CD4-positive, alpha-beta T cell treated with Interleukin-6 at 100 ng/mL for 8 hours (primary cell): ENCODE data around the gene ZMYND15.

Experiments used
- DNase-seq: peaks from one replicate; pipeline ENCODE4 v3.0.0-alpha.2; 2020; ENCODE audit warnings: mixed read lengths, low spot score

ZMYND15 gene

GRCh38 chr17:4742629-4743028 is 3.0 kb downstream of the ZMYND15 start:
- DNase-seq: no peak

GRCh38 chr17:4743216-4743615 is 3.6 kb downstream of the ZMYND15 start:
- DNase-seq: no peak

GRCh38 chr17:4743898-4744297 is 4.3 kb downstream of the ZMYND15 start:
- no peak for DNase-seq

- no peak for DNase-seq
Measured at GRCh38 chr17:4744999-4745969, 5.7 kb downstream of the ZMYND15 start.

GRCh38 chr17:4747847-4748246 is 8.2 kb downstream of the ZMYND15 start:
- DNase-seq: peak; percentile 51

- DNase-seq: no peak
Measured at GRCh38 chr17:4748686-4749085, 9.1 kb downstream of the ZMYND15 start.

GRCh38 chr17:4750606-4751005 is 11.0 kb downstream of the ZMYND15 start:
- DNase-seq: no peak

GRCh38 chr17:4751932-4752331 is 12.3 kb downstream of the ZMYND15 start:
- DNase-seq: no peak

- DNase-seq: no peak
Measured at GRCh38 chr17:4753392-4753791, 13.8 kb downstream of the ZMYND15 start.

- no peak for DNase-seq
Measured at GRCh38 chr17:4759776-4760236, 20.2 kb downstream of the ZMYND15 start.

- no peak for DNase-seq
Measured at GRCh38 chr17:4764595-4764994, 25.0 kb downstream of the ZMYND15 start.

GRCh38 chr17:4766201-4766600 is 26.6 kb downstream of the ZMYND15 start:
- DNase-seq: no peak

GRCh38 chr17:4766723-4767122 is 27.1 kb downstream of the ZMYND15 start:
- no peak for DNase-seq

GRCh38 chr17:4768298-4768697 is 28.7 kb downstream of the ZMYND15 start:
- DNase-seq: no peak

GRCh38 chr17:4769628-4770027 is 30.0 kb downstream of the ZMYND15 start:
- no peak for DNase-seq

GRCh38 chr17:4771519-4772234 is 32.0 kb downstream of the ZMYND15 start, which contains the start of gene TM4SF5:
TM4SF5 (plus strand) TSS chr17:4771886; CDS start chr17:4771923, 37 bp downstream.
- DNase-seq: no peak

GRCh38 chr17:4772235-4772613 is 32.6 kb downstream of the ZMYND15 start:
- DNase-seq: no peak

- DNase-seq: no peak
Measured at GRCh38 chr17:4777969-4778760, 38.5 kb downstream of the ZMYND15 start.

- DNase-seq: no peak
Measured at GRCh38 chr17:4780325-4780955, 40.8 kb downstream of the ZMYND15 start.

- DNase-seq: no peak
Measured at GRCh38 chr17:4782652-4783051, 43.0 kb downstream of the ZMYND15 start.

- no peak for DNase-seq
Measured at GRCh38 chr17:4785311-4786105, 45.9 kb downstream of the ZMYND15 start.
